SK-N-MC (cell line): ENCODE measurements around the gene CLIP1.

Source experiments
- EZH2 ChIP-seq: fragments of 200-600 bp; sonication (generic); IDR thresholded peaks from one replicate; pipeline ENCODE4 v1.6.1; 2017; ENCODE audit warnings: antibody characterized with exemption
- POLR2AphosphoS5 ChIP-seq: IDR thresholded peaks from 2 replicates; pipeline ENCODE4 v1.6.1; 2012; ENCODE audit warnings: mild to moderate bottlenecking, low read depth, low read length, borderline replicate concordance

DNA sequence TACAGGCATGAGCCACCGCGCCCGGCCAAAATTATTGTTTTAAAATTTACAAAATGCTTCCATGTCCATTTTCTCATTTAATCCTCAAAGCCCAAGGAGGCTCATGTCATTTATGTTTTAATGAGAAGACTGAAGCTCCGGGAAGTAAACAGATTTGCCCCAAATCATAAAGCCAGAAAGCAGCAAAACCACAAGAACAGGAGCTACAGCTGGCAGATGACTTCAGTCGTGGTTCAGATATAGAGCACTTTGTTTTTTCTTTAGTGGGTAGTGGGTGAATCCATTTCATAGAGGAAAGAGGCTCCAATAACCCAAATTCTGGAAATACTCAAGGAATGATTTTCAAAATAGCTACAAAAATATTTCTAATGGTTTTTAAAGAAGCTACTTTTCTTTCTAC, 110.8 kb downstream of the CLIP1 start:
- TF ChIP-seq EZH2, result no peak
- no peak for TF ChIP-seq POLR2AphosphoS5
